Measurements from ENCODE around the gene EOLA2. TPM values are rescaled to one million over a fixed set of nuclear protein-coding genes. Genes with fewer than 3 reads are reported as not detected.
"Not testable (repeated sequence)": the region's sequence is repeated elsewhere in the genome, so short reads cannot be mapped to it uniquely, and the experiment has no call there.

Gene EOLA2
- polyA plus RNA-seq, 1 donor from 2014 or later = 21.7 TPM

GRCh38 chrX:149931355-149931754, 6.9 kb downstream of the EOLA2 start:
- H2AFZ ChIP-seq (ENCODE audit: low read depth, low read length); H3K9me2 ChIP-seq (ENCODE audit: insufficient read depth, low read length); H4K20me1 ChIP-seq (ENCODE audit: insufficient read depth); H3K27me3 ChIP-seq (ENCODE audit: insufficient read depth, low read depth, low read length); H3K79me2 ChIP-seq (replicated peaks; ENCODE audit: insufficient read depth, low read length); H3K4me2 ChIP-seq (ENCODE audit: low read length); H3K36me3 ChIP-seq (ENCODE audit: insufficient read depth, low read length); H3F3A ChIP-seq (ENCODE audit: insufficient read depth, low read length, poor library complexity, severe bottlenecking); H3K9ac ChIP-seq (ENCODE audit: low read length); H3K4me3 ChIP-seq (ENCODE audit: low read length); H3K9me3 ChIP-seq (ENCODE audit: low read length); H3K27ac ChIP-seq (ENCODE audit: low read length): not testable (repeated sequence)

GRCh38 chrX:149929400-149929799, 8.9 kb downstream of the EOLA2 start, which contains the start of gene HSFX4:
Gene HSFX4 (plus strand): TSS chrX:149929573. CDS start chrX:149929645, 72 bp downstream.
- not testable (repeated sequence) for H3K27me3 ChIP-seq (ENCODE audit: insufficient read depth, low read depth, low read length); H3K4me3 ChIP-seq (ENCODE audit: low read length); H3K27ac ChIP-seq (ENCODE audit: low read length); H2AFZ ChIP-seq (ENCODE audit: low read depth, low read length); H3K9ac ChIP-seq (ENCODE audit: low read length); H3K9me2 ChIP-seq (ENCODE audit: insufficient read depth, low read length); H3K36me3 ChIP-seq (ENCODE audit: insufficient read depth, low read length); H4K20me1 ChIP-seq (ENCODE audit: insufficient read depth); H3K9me3 ChIP-seq (ENCODE audit: low read length); H3K79me2 ChIP-seq (replicated peaks; ENCODE audit: insufficient read depth, low read length); H3F3A ChIP-seq (ENCODE audit: insufficient read depth, low read length, poor library complexity, severe bottlenecking); H3K4me2 ChIP-seq (ENCODE audit: low read length)

DNA sequence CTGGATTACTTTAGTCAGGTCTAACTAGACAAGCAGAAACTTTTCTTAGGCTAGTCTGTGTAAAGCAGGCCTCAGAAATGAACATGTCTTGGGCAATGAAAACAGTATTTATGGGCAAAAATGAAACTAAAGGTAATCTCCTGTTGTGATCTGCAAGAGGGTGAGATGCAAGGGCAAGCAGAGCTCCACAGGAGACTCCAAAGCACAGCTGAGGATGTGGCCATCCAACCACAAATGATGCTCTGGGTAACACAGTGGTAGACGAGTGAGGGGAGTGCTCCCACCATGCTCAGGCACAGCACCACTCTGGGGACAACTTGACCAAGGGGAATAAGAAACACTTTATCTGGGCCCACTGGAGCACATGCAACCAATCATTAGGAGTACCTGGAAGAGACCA, 9.7 kb downstream of the EOLA2 start:
- H3K9me2 ChIP-seq (ENCODE audit: insufficient read depth, low read length); H3K27me3 ChIP-seq (ENCODE audit: insufficient read depth, low read depth, low read length); H3K36me3 ChIP-seq (ENCODE audit: insufficient read depth, low read length); H4K20me1 ChIP-seq (ENCODE audit: insufficient read depth); H3K4me2 ChIP-seq (ENCODE audit: low read length); H3F3A ChIP-seq (ENCODE audit: insufficient read depth, low read length, poor library complexity, severe bottlenecking); H3K27ac ChIP-seq (ENCODE audit: low read length); H3K9ac ChIP-seq (ENCODE audit: low read length); H2AFZ ChIP-seq (ENCODE audit: low read depth, low read length); H3K9me3 ChIP-seq (ENCODE audit: low read length); H3K79me2 ChIP-seq (replicated peaks; ENCODE audit: insufficient read depth, low read length); H3K4me3 ChIP-seq (ENCODE audit: low read length): not testable (repeated sequence)

- not testable (repeated sequence) for H3K4me2 ChIP-seq (ENCODE audit: low read length); H3K79me2 ChIP-seq (replicated peaks; ENCODE audit: insufficient read depth, low read length); H4K20me1 ChIP-seq (ENCODE audit: insufficient read depth); H3K4me3 ChIP-seq (ENCODE audit: low read length); H3K27me3 ChIP-seq (ENCODE audit: insufficient read depth, low read depth, low read length); H3K9ac ChIP-seq (ENCODE audit: low read length); H3F3A ChIP-seq (ENCODE audit: insufficient read depth, low read length, poor library complexity, severe bottlenecking); H3K9me2 ChIP-seq (ENCODE audit: insufficient read depth, low read length); H3K36me3 ChIP-seq (ENCODE audit: insufficient read depth, low read length); H3K27ac ChIP-seq (ENCODE audit: low read length); H3K9me3 ChIP-seq (ENCODE audit: low read length); H2AFZ ChIP-seq (ENCODE audit: low read depth, low read length)
Observed at GRCh38 chrX:149927964-149928258, 10.4 kb downstream of the EOLA2 start.

DNA sequence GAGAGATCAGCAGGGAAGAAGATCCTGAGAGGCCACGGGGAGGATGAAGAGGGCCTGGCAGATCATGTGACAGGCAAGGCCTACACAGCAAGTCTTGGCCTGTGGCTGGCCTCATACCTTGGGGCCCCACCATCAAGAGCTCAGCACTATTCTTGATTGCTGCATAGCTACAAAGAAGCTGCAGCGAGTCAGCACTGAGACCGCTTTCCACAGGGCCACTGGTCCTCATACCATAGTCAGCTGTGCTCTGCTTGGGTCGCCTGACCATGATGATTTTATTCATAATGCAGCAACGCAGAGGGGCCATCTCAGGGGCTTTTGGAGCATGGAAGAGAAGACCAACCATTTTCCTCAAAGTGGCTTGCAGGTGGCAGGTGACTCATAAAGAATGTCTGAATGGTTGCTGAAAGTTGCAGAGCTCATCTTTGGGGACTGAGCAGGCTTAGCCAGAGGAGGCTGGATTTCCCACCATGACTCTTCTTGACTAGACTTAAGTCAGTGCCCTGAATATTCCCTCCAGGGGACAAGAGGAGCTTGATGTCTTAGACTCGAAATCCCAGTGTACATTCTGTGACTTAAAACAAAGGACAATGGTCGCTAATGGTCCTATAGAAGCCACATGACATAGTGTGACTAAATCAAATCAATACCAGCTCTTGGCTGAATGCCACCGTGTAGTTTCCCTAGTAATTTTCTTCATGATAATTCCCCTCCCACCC, 10.9 kb downstream of the EOLA2 start:
- H3K27ac ChIP-seq (ENCODE audit: low read length); H3K9me2 ChIP-seq (ENCODE audit: insufficient read depth, low read length); H3K27me3 ChIP-seq (ENCODE audit: insufficient read depth, low read depth, low read length); H3K4me2 ChIP-seq (ENCODE audit: low read length); H4K20me1 ChIP-seq (ENCODE audit: insufficient read depth); H3K36me3 ChIP-seq (ENCODE audit: insufficient read depth, low read length); H2AFZ ChIP-seq (ENCODE audit: low read depth, low read length); H3K9ac ChIP-seq (ENCODE audit: low read length); H3K79me2 ChIP-seq (replicated peaks; ENCODE audit: insufficient read depth, low read length); H3K9me3 ChIP-seq (ENCODE audit: low read length); H3K4me3 ChIP-seq (ENCODE audit: low read length); H3F3A ChIP-seq (ENCODE audit: insufficient read depth, low read length, poor library complexity, severe bottlenecking): not testable (repeated sequence)

DNA sequence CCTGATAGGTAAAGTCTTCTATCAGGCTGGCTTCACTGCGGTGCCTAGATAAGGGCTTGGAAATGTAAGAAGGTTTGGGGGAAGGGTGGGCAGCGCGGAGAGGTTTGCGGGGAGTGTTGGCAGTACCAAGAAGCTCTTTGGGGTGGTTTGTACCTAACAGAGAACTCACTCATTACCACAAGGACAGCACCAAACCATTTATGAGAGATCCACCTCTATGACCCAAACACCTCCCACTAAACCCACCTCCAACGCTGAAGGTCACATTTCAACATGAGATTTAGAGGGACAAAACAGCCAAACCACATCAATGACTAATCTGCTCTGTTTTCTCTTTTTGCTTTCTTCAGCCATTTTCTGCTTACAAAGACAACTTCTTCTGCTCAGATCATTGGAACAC, 13.9 kb downstream of the EOLA2 start:
- not testable (repeated sequence) for H3K36me3 ChIP-seq (ENCODE audit: insufficient read depth, low read length); H3K9me3 ChIP-seq (ENCODE audit: low read length); H3K9ac ChIP-seq (ENCODE audit: low read length); H3K4me2 ChIP-seq (ENCODE audit: low read length); H2AFZ ChIP-seq (ENCODE audit: low read depth, low read length); H3K27ac ChIP-seq (ENCODE audit: low read length); H4K20me1 ChIP-seq (ENCODE audit: insufficient read depth); H3K27me3 ChIP-seq (ENCODE audit: insufficient read depth, low read depth, low read length); H3K4me3 ChIP-seq (ENCODE audit: low read length); H3K79me2 ChIP-seq (replicated peaks; ENCODE audit: insufficient read depth, low read length); H3F3A ChIP-seq (ENCODE audit: insufficient read depth, low read length, poor library complexity, severe bottlenecking); H3K9me2 ChIP-seq (ENCODE audit: insufficient read depth, low read length)

DNA sequence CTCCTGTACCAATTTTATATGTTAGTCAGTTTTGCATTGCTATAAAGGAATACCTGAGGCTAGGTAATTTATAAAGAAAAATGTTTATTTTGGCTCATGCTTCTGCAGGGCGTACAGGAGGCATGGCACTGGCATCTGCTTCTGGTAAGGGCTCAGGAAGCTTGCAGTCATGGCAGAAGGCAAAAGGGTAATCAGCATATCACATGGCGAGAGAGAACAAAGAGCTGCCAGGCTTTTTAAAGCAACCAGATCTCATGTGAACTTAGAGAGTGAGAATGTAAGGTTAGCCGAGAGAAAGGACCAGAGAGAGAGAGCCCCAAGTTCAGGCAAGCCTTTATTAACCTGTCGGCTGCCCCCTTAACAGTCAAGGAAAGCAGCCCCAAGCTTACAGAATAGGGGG, 14.5 kb downstream of the EOLA2 start:
- not testable (repeated sequence) for H3K4me2 ChIP-seq (ENCODE audit: low read length); H2AFZ ChIP-seq (ENCODE audit: low read depth, low read length); H3K79me2 ChIP-seq (replicated peaks; ENCODE audit: insufficient read depth, low read length); H3F3A ChIP-seq (ENCODE audit: insufficient read depth, low read length, poor library complexity, severe bottlenecking); H3K4me3 ChIP-seq (ENCODE audit: low read length); H3K9me3 ChIP-seq (ENCODE audit: low read length); H3K9me2 ChIP-seq (ENCODE audit: insufficient read depth, low read length); H3K9ac ChIP-seq (ENCODE audit: low read length); H3K27me3 ChIP-seq (ENCODE audit: insufficient read depth, low read depth, low read length); H3K36me3 ChIP-seq (ENCODE audit: insufficient read depth, low read length); H4K20me1 ChIP-seq (ENCODE audit: insufficient read depth); H3K27ac ChIP-seq (ENCODE audit: low read length)
